Endothelial cell of hepatic sinusoid (primary cell): ENCODE results near the gene SLC16A13.
"Not testable (repeated sequence)": the region's sequence is repeated elsewhere in the genome, so short reads cannot be mapped to it uniquely, and the experiment has no call there.

Experiments
- in situ Hi-C: cut with HindIII; loops from 2 replicates; pipeline ENCODE4 v1.10.0; 2017; ENCODE audit warnings: low sequenced_read_pairs

Gene SLC16A13, protein sequence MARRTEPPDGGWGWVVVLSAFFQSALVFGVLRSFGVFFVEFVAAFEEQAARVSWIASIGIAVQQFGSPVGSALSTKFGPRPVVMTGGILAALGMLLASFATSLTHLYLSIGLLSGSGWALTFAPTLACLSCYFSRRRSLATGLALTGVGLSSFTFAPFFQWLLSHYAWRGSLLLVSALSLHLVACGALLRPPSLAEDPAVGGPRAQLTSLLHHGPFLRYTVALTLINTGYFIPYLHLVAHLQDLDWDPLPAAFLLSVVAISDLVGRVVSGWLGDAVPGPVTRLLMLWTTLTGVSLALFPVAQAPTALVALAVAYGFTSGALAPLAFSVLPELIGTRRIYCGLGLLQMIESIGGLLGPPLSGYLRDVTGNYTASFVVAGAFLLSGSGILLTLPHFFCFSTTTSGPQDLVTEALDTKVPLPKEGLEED

DNA sequence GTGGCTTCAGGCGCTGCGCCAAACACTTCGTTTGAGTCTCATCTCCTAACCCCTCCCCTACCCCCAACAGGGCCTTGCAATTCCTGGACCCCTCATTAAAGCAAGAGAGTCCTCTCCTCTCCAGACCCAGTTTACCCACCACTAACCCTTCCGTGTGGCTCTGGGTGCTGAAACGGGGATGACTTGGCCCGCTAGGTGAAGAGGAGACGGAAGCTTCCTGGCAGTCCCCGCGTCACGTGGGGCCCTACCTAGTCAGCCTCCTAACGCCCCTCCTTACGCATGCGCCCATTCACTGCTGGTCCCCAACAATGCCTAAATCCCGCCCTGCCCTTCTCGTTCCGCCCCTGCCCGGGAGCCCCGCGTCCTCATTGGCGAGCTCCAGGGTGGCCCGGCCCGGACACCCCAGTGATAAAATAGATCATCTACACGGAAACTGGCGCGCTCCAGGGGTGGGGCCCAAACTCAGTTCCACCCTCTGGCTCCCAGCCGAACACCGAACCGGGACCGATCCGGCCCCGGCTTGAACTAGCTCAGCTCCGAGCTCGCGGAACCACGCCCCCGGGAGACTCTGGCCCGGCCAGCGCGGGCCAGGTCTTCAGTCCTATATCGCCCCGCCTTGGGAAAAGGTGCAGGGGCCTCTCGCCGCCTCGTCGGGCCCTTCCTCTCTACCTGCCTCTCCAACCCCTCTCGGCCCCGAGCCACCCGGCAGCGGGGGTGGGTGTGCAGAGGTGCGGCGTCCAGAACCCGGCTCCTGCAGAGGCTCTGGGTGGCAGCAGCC lies at the start of gene SLC16A13:
SLC16A13 (plus strand) TSS at position 425 of the 778 bp plus-strand sequence. CDS start 368 bp downstream, outside the sequence.
- in situ Hi-C loops = loop anchor here (5.0 kb wide), 1 partner anchor 123 kb away; no protein-coding TSS in a partner anchor

GRCh38 chr17:6986676-6987075 lies 49.1 kb upstream of the SLC16A13 start:
- in situ Hi-C loops = no loop called here

DNA sequence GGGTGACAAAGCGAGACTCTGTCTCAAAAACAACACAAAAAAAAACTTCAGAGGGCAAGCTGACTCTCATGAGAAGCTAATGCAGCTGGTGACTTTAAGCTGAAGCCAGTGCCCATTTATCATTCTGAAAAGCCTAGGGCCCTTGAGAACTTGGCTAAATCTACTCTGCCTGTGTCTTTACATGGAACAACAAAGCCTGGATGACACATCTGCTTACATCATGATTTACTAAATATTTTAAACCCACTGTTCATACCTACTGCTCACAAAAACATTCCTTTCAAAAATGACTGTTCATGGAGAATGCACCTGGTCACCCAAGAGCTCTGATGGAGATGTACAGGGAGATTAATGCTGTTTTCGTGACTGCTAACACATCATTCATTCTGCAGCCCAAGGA lies 46.0 kb upstream of the SLC16A13 start:
- in situ Hi-C loops = no loop called here

DNA sequence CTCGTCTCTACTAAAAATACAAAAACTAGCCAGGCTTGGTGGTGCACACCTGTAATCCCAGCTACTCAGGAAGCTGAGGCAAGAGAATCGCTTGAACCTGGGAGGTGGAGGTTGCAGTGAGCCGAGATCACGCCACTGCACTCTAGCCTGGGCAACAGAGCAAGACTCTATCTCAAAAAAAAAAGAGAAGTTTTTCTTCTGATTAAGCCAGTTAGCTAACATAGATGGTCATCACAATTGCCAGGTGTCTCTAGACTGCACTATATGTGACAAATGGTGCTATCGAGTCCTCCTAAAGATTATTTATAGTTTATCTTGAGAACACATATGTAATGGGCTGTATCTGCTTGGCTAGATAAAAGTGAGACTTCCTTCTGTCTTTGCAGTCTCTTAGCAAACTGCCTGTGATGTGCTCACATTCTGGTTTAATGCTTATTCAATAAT lies 42.2 kb upstream of the SLC16A13 start:
- in situ Hi-C loops = not testable (repeated sequence)

- in situ Hi-C loops = no loop called here
These were observed 41.7 kb upstream of the SLC16A13 start for GRCh38 chr17:6994118-6994598.

GRCh38 chr17:6994666-6995256 lies 41.1 kb upstream of the SLC16A13 start:
- in situ Hi-C loops = no loop called here

- in situ Hi-C loops = no loop called here
These were observed 40.1 kb upstream of the SLC16A13 start, which contains the start of gene ALOX12 for GRCh38 chr17:6995500-6996255. Gene ALOX12, plus strand, starts transcription at chr17:6996049. Its CDS starts 69 bp downstream, at chr17:6996118.

DNA sequence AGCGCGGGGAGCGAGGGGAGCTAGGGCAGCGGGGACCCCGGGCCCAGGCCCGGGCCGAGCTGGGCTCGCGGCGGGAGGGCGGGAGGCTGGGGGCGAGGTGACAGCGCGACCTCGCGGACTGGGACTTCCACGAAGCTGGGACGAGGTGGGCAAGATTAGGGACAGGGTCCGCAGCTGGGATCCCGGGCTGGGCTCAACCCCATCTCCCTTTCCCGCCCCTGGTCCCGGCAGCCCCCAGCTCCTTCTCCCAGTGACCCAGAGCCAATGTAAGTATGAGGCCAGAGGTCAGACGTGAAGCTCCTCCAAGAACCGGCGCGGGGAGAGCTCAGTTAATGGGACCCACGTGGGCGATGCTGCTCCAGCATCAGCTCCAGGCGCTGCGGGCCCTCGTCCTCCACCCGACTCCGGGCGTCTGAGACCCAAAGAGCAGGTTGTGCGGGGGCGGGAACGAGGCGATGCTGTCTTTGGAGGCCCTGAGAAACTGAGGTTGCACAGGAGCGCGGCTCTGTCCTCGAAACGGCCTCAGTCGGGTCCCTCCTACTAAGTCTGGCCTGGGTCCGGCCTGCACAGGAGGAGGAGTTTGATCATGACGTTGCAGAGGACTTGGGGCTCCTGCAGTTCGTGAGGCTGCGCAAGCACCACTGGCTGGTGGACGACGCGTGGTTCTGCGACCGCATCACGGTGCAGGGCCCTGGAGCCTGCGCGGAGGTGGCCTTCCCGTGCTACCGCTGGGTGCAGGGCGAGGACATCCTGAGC lies 39.4 kb upstream of the SLC16A13 start:
- in situ Hi-C loops = no loop called here

GRCh38 chr17:6997171-6997570 lies 38.6 kb upstream of the SLC16A13 start:
- in situ Hi-C loops = no loop called here

DNA sequence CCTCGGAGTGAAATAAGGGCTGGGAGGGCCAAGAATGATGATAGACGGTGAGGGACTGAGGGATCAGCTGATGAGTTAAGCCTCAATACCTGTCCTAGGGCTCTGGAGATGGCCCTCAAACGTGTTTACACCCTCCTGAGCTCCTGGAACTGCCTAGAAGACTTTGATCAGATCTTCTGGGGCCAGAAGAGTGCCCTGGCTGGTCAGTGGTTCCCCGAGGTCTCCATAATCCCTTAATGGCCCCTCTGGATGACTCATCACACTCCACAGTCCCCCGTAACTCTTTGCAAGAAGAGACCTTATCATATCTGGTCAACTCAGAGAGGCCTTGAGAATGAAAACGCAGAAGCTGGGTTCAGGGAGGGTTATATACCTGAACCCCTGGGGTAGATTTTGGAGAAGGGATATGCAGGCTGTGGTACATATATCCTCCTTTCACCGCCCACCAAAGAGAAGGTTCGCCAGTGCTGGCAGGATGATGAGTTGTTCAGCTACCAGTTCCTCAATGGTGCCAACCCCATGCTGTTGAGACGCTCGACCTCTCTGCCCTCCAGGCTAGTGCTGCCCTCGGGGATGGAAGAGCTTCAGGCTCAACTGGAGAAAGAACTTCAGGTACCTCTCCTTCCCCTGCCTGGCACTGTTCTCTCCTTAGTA lies 36.8 kb upstream of the SLC16A13 start:
- in situ Hi-C loops = no loop called here

DNA sequence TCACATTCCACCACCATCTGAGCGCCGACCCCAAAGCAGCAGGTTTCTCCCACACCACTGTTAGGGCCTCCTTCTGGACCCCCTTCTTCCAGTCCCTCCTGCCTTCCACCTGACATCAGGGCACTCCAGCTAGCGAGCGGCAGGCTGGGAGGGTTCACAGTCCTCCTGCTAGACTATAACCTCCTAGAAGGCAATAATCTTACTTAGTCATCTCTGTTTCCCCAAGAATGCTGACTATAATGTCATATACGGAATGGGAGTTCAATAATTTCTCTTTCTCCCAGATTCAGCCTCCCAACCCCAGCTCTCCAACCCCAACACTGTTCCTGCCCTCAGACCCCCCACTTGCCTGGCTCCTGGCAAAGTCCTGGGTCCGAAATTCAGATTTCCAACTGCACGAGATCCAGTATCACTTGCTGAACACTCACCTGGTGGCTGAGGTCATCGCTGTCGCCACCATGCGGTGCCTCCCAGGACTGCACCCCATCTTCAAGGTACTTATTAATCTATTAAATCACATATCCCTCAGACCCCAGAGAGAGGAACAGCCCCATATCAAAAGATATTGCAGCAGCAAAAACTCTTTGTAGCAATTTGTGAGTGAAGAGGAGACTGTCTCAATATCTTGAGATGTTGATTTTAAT lies 34.4 kb upstream of the SLC16A13 start:
- in situ Hi-C loops = no loop called here

GRCh38 chr17:7002288-7003047 lies 33.3 kb upstream of the SLC16A13 start:
- in situ Hi-C loops = no loop called here

- in situ Hi-C loops = no loop called here
These were observed 32.1 kb upstream of the SLC16A13 start for GRCh38 chr17:7003745-7004144.

DNA sequence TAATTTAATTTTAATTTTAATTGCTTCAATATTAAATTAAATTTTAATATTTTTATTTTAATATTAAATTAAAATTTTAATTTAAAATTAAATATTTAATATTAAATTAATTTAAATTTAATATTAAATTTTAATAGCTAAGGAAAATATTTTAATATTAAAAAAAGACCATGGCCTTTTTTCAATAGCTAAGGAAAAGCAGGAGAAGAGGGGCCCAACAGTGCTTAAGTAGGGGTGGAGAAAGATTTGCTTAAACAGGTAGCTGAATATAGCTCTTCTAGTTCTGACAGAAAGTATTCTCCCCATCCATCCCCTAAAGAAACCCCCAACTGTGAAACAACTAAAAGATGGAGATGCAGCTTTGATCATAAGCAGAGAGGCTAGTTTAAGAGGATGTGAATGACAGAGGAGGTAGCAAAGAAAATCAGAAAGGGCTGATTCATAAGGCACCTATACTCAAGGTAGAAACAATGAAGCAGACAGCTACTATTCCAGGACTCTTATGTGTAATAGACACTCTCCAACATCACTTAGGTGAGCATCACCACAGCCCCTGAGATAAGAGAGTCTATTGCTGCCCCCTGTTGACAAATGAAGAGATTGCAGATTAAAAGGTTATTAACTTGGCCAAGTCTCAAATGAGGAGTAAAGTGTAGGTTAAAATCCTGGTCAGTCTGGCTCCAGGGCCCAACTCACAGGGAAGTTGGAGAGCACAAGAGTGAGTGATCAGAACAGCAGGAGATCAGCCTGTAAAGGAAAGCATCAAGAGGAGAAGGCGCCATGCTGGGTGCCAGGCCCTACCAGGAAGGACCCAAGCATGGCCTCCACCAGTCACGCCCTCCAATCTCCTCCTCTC lies 31.2 kb upstream of the SLC16A13 start:
- in situ Hi-C loops = no loop called here

- in situ Hi-C loops = no loop called here
These were observed 30.1 kb upstream of the SLC16A13 start for GRCh38 chr17:7005716-7006115.

DNA sequence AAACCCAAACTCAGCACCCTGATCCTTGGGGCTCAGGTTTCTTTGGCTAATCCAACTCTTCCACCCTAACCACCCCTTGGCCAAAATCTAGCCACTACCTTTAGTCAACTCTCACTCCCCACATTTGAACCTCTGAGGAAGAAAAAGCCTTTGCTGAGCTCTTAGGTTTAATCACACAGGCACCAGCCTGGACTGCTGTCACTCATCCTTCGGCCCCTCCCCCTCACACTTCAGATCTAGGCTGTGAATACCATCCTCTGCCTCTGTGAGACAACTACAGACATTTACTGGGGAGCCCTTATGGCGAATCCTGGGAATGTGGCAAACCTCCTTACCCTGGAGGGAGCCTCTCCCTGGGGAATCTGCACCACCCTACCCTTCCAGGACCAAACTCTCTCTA lies 28.7 kb upstream of the SLC16A13 start:
- in situ Hi-C loops = no loop called here

DNA sequence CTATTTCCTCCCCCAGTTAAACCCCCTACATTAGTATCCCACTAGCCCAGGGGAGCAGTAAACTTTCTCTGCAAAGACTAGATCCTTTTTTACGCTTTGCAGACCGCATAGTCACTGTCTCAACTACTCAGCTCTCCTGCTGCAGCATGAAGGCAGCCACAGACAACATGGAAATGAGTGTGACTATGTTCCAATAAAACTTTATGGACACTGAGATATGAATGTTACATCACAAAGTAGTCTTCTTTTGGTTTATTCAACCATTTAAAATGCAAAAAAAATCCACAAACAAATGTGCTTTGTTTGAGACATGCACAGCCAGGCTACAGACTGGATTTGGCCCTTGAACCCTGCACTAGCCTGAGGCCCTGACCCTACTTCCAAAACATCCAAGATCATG lies 25.3 kb upstream of the SLC16A13 start:
- in situ Hi-C loops = no loop called here
